ENCODE data around the gene ERICH4. TPM values are rescaled to one million over a fixed set of nuclear protein-coding genes. Genes with fewer than 3 reads are reported as not detected.

ERICH4 gene
- total and polyA plus RNA-seq, 2 donors (not counting 1 experiment from before 2014, with no cell fraction given), result not detected

- H3K4me1 Mint-ChIP-seq, result peaks cover 13% of the 10 kb centered on the region
- WGBS (ENCODE audit: insufficient coverage), result 85% methylated on average over 6 of the region's 6 CpGs
- peaks cover 0 to 33% of the 10 kb centered on the region in 2 experiments for H3K36me3 ChIP-seq (replicated peaks in 1 of 2; ENCODE audit: control extremely low read depth in 1 of 2, control insufficient read depth in 1 of 2, extremely low read depth in 1 of 2, insufficient read depth in 2 of 2, low read length in 1 of 2)
- DNase-seq (no peak), ATAC-seq (ENCODE audit: low read depth) (no peak)
- H3K4me3 Mint-ChIP-seq, result no peak overlapping the region
- H3K4me1 ChIP-seq (ENCODE audit: control insufficient read depth in 2 of 2, insufficient read depth in 2 of 2, low read length in 2 of 2), result peaks cover 12 to 15% of the 10 kb centered on the region in 2 donors
- ChIA-PET POLR2A (no interaction called here), CTCF (interaction anchor here (1.3 to 1.6 kb wide), 2 partner anchors 9 to 18 kb away, joined by 3 to 5 read pairs; no protein-coding TSS in a partner anchor)
- no peaks in the 10 kb centered on the region for H3K9me3 ChIP-seq (ENCODE audit: control extremely low read depth in 1 of 3, control insufficient read depth in 2 of 3, insufficient read depth in 1 of 3, low read length in 2 of 3)
- no peaks in the 10 kb centered on the region for H4K20me1 ChIP-seq (ENCODE audit: control insufficient read depth, insufficient read depth, low read length, poor library complexity, severe bottlenecking)
- intact Hi-C loops (cut with micrococcal nuclease), result no loop called here
- no peaks in the 10 kb centered on the region for H3K79me2 ChIP-seq (ENCODE audit: control insufficient read depth, insufficient read depth, low read length)
- H3K9ac ChIP-seq (ENCODE audit: low read length), result no peak overlapping the region
- H3K4me3 ChIP-seq (ENCODE audit: control extremely low read depth in 1 of 5, extremely low read depth in 1 of 5, insufficient read depth in 1 of 5, low read depth in 2 of 5, low read length in 4 of 5), result no peak overlapping the region
- no peaks in the 10 kb centered on the region for H3K27me3 Mint-ChIP-seq
- H3K9me3 Mint-ChIP-seq (ENCODE audit: insufficient read depth), result no peaks in the 10 kb centered on the region
- H2AFZ ChIP-seq (ENCODE audit: insufficient read depth, low read depth, low read length, poor library complexity, severe bottlenecking), result no peak overlapping the region
- no peaks in the 10 kb centered on the region for H3K27me3 ChIP-seq (replicated peaks in 1 of 4; ENCODE audit: control extremely low read depth in 1 of 4, control insufficient read depth in 3 of 4, insufficient read depth in 4 of 4, low read length in 3 of 4)
- no peak overlapping the region for H3K27ac Mint-ChIP-seq
- H3K4me2 ChIP-seq (replicated peaks; ENCODE audit: low read depth, low read length, poor library complexity, severe bottlenecking), result no peak overlapping the region
- no peak overlapping the region for H3K27ac ChIP-seq (ENCODE audit: low read length in 2 of 2)
- no peak for TF ChIP-seq EZH2 (IDR thresholded peaks at IDR 0.05; ENCODE audit: borderline replicate concordance, insufficient read depth, low read depth, low read length, poor library complexity, severe bottlenecking)
- TF ChIP-seq, protein P1, sequence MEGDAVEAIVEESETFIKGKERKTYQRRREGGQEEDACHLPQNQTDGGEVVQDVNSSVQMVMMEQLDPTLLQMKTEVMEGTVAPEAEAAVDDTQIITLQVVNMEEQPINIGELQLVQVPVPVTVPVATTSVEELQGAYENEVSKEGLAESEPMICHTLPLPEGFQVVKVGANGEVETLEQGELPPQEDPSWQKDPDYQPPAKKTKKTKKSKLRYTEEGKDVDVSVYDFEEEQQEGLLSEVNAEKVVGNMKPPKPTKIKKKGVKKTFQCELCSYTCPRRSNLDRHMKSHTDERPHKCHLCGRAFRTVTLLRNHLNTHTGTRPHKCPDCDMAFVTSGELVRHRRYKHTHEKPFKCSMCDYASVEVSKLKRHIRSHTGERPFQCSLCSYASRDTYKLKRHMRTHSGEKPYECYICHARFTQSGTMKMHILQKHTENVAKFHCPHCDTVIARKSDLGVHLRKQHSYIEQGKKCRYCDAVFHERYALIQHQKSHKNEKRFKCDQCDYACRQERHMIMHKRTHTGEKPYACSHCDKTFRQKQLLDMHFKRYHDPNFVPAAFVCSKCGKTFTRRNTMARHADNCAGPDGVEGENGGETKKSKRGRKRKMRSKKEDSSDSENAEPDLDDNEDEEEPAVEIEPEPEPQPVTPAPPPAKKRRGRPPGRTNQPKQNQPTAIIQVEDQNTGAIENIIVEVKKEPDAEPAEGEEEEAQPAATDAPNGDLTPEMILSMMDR (IDR thresholded peaks at IDR 0.05), result no peak
Measured at GRCh38 chr19:41430922-41431321, 12.0 kb upstream of the ERICH4 start.

- Histone ChIP-seq H4K20me1 (ENCODE audit: control insufficient read depth, insufficient read depth, low read length, poor library complexity, severe bottlenecking) (no peaks in the 10 kb centered on the region), H3K4me1 (ENCODE audit: control insufficient read depth in 2 of 2, insufficient read depth in 2 of 2, low read length in 2 of 2) (peaks cover 12 to 15% of the 10 kb centered on the region in 2 donors), H3K9ac (ENCODE audit: low read length) (no peak overlapping the region), H3K27me3 (replicated peaks in 1 of 4; ENCODE audit: control extremely low read depth in 1 of 4, control insufficient read depth in 3 of 4, insufficient read depth in 4 of 4, low read length in 3 of 4) (no peaks in the 10 kb centered on the region), H3K27ac (ENCODE audit: low read length in 2 of 2) (no peak overlapping the region), H2AFZ (ENCODE audit: insufficient read depth, low read depth, low read length, poor library complexity, severe bottlenecking) (no peak overlapping the region), H3K9me3 (ENCODE audit: control extremely low read depth in 1 of 3, control insufficient read depth in 2 of 3, insufficient read depth in 1 of 3, low read length in 2 of 3) (no peaks in the 10 kb centered on the region), H3K79me2 (ENCODE audit: control insufficient read depth, insufficient read depth, low read length) (no peaks in the 10 kb centered on the region), H3K36me3 (replicated peaks in 1 of 2; ENCODE audit: control extremely low read depth in 1 of 2, control insufficient read depth in 1 of 2, extremely low read depth in 1 of 2, insufficient read depth in 2 of 2, low read length in 1 of 2) (peaks cover 0 to 40% of the 10 kb centered on the region in 2 experiments), H3K4me3 (ENCODE audit: control extremely low read depth in 1 of 5, extremely low read depth in 1 of 5, insufficient read depth in 1 of 5, low read depth in 2 of 5, low read length in 4 of 5) (no peak overlapping the region), H3K4me2 (replicated peaks; ENCODE audit: low read depth, low read length, poor library complexity, severe bottlenecking) (no peak overlapping the region)
- no peak overlapping the region for H3K4me3 Mint-ChIP-seq
- intact Hi-C loops (cut with micrococcal nuclease), result no loop called here
- H3K27ac Mint-ChIP-seq, result no peak overlapping the region
- DNase-seq (no peak), ATAC-seq (ENCODE audit: low read depth) (no peak)
- POLR2A ChIA-PET, result no interaction called here
- CTCF ChIA-PET, result interaction anchor here (0.9 to 1.6 kb wide), 3 partner anchors 9 to 170 kb away, joined by 3 to 5 read pairs (median 3); no protein-coding TSS in a partner anchor
- no peaks in the 10 kb centered on the region for H3K9me3 Mint-ChIP-seq (ENCODE audit: insufficient read depth)
- H3K4me1 Mint-ChIP-seq, result peaks cover 15% of the 10 kb centered on the region
- WGBS (ENCODE audit: insufficient coverage), result 89% methylated on average over 20 of the region's 23 CpGs
- H3K27me3 Mint-ChIP-seq, result no peaks in the 10 kb centered on the region
- no peak for TF ChIP-seq EZH2 (IDR thresholded peaks at IDR 0.05; ENCODE audit: borderline replicate concordance, insufficient read depth, low read depth, low read length, poor library complexity, severe bottlenecking)
- TF ChIP-seq, protein P1 (IDR thresholded peaks at IDR 0.05), result no peak
Measured at GRCh38 chr19:41431426-41432386, 11.2 kb upstream of the ERICH4 start.

Data from B cell (primary cell).